Heart left ventricle (tissue), 16 donors: ENCODE measurements around the gene GPR84. TPM values are rescaled to one million over a fixed set of nuclear protein-coding genes. Genes with fewer than 3 reads are reported as not detected.

Experiments
- ATAC-seq, 4 donors: fragments of 200-7000 bp; cut with Tn5 transposase; one replicate each; pipeline ENCODE4 v1.9.1; 2020 to 2022; ENCODE audit warnings: moderate library complexity in 4 of 4, mild to moderate bottlenecking in 3 of 4, moderate number of reproducible peaks in 1 of 4
- DNase-seq, 5 donors: peaks; one replicate each; pipeline ENCODE4 v3.0.0-alpha.2; 2020
- H3K27ac ChIP-seq, 12 donors: fragments of 200-600 bp; sonication (generic) in 4 of 12; one replicate each; pipeline versions ENCODE4 v1.5.0 to v1.8.0; 2016 to 2022; ENCODE audit warnings: mild to moderate bottlenecking in 2 of 12
- H3K27me3 ChIP-seq, 9 donors: fragments of 200-600 bp; sonication (generic) in 2 of 9; one replicate each; pipeline versions ENCODE4 v1.5.1 to v1.8.0; 2016 to 2022; ENCODE audit warnings: mild to moderate bottlenecking in 3 of 9
- H3K36me3 ChIP-seq, 9 donors: fragments of 200-600 bp; sonication (generic) in 2 of 9; one replicate each; pipeline versions ENCODE4 v1.5.0 to v1.8.0; 2018 to 2022; ENCODE audit warnings: mild to moderate bottlenecking in 2 of 9
- H3K4me1 ChIP-seq, 12 donors: fragments of 200-600 bp; sonication (generic) in 4 of 12; one replicate each; pipeline versions ENCODE4 v1.5.0 to v1.8.0; 2016 to 2022; ENCODE audit warnings: mild to moderate bottlenecking in 3 of 12
- H3K4me3 ChIP-seq, 12 donors: fragments of 200-600 bp; sonication (generic) in 4 of 12; one replicate each; pipeline versions ENCODE4 v1.5.0 to v1.8.0; 2017 to 2022; ENCODE audit warnings: mild to moderate bottlenecking in 9 of 12, moderate library complexity in 4 of 12
- H3K9me3 ChIP-seq, 12 donors: fragments of 200-600 bp; sonication (generic) in 4 of 12; one replicate each; pipeline versions ENCODE4 v1.5.0 to v1.8.0; 2016 to 2022; ENCODE audit warnings: mild to moderate bottlenecking in 1 of 12
- CTCF ChIP-seq, 12 donors: fragments of 200-600 bp; sonication (generic) in 4 of 12; IDR thresholded peaks; one replicate each; pipeline versions ENCODE4 v1.5.0 to v1.8.0; 2018 to 2022; ENCODE audit warnings: antibody characterized with exemption in 12 of 12, mild to moderate bottlenecking in 5 of 12
- POLR2A ChIP-seq, 2 donors: fragments of 450-650 bp; IDR thresholded peaks; one replicate each; pipeline ENCODE4 v1.6.1; 2017; ENCODE audit warnings: antibody characterized with exemption in 2 of 2, mild to moderate bottlenecking in 2 of 2, moderate library complexity in 2 of 2
- WGBS, 4 donors: extraction: QIAGEN DNeasy Blood & Tissue Kit in 2 of 4; methylation state at CpG; one replicate each; pipeline versions ENCODE4 v1.1.5 to v1.1.7; 2013 to 2018; 5-methylcytosine and 5-hydroxymethylcytosine counted together
- intact Hi-C, 10 donors: fragments of 100-400 bp; cut with DNase I; formaldehyde crosslinking; loops; one replicate each; pipeline versions ENCODE4 v1.11.1 to v1.14.2; 2022
- microRNA counts, 2 donors: library from miRNA; unstranded; fragments of <30 nt; microRNA quantifications; one replicate each; lab custom pipeline; 2016
- microRNA-seq, 4 donors: library from miRNA; unstranded; fragments of <30 nt; microRNA quantifications; one replicate each; pipeline versions ENCODE4 to v1.2.0, GENCODE V29; 2017 to 2020
- polyA plus RNA-seq, 2 donors: library from polyadenylated mRNA; stranded (reverse); fragments of 200-250 nt; gene quantifications; one replicate each; pipeline ENCODE4 v1.2.3, GENCODE V29; 2013
- total RNA-seq, 9 donors: library from RNA; depleted of rRNA in 2 of 9; stranded (reverse); fragments of >200 nt in 2 of 9; fragmentation: NEBNext Ultra II Directional in 3 of 9; extraction: Animal tissue kit (Norgen Biotek cat#: 25700) in 3 of 9; gene quantifications; one replicate each; pipeline versions ENCODE4 v1.1.0 to v1.2.4, GENCODE V29; 2016 to 2023
- donor health status: ischemic (EF 13 %, LVEDD 7.1; RV severe dilation, severe dysfunction).
- donor health status: healthy with polysubstance abuse.
- donor health status: DM: no; HTN: yes; CAD: no.
- donor health status: DM: no; HTN: no; CAD: no.
- donor health status: ischemic (EF 25% LVEDD 6.9; RV normal size, moderate dysfunction).
- donor health status: ischemic (EF 25% LVEDD 5.7; RV mildly dilated, moderate dysfunction).
- donor health status: healthy.
- donor health status: DM: yes; HTN: yes; CAD: no.
- donor health status: ischemic (EF 35%, LVEDD 5.7; RV mildly dilated, moderate dysfunction).
- donor health status: nonischemic (EF 11% LVEDD 7.7; RV severe dilation, severe dysfunction).
- donor health status: DM: yes; HTN: yes; CAD: no.
- donor health status: PGD.
- donor health status: ischemic (EF 29% LVEDD 5.4; RV normal size, mild dysfunction).
- donor health status: nonischemic (EF 23%, LVEDD 6.1; RV moderate dilation, normal function).

The GPR84 gene
- total and polyA plus RNA-seq, 11 donors = 0.21 to 4.4 (median 0.37) TPM; not detected in 6

GRCh38 chr12:54321363-54321762 is 42.9 kb downstream of the GPR84 start:
- intact Hi-C loops = loop anchor here in 3 of 10 donors (5.0 to 10.0 kb wide), 2 partner anchors 67 to 99 kb away; no protein-coding TSS in a partner anchor
- TF ChIP-seq POLR2A (IDR thresholded peaks at IDR 0.05) (no peak), CTCF (IDR thresholded peaks at IDR 0.05) (no peak)
- H3K4me3 ChIP-seq = no peak overlapping the region

More at GRCh38 chr12:54321363-54321762, 42.9 kb downstream of the GPR84 start:
- Histone ChIP-seq H3K4me1 (peaks cover 0 to 14% (median 8%) of the 10 kb centered on the region in 12 donors), H3K36me3 (no peaks in the 10 kb centered on the region), H3K9me3 (no peaks in the 10 kb centered on the region), H3K27me3 (no peaks in the 10 kb centered on the region), H3K27ac (no peak overlapping the region)
- DNase-seq (no peak), ATAC-seq (no peak)
- 89 to 92% (median 90%) methylated on average over 5 of the region's 5 CpGs for WGBS, 4 donors

MicroRNAs within 50 kb of the gene (microRNA counts, 767-probe panel; counts per million panel counts)
- 4,126 to 4,286 counts per million in 2 donors for microRNA hsa-miR-148b-3p (lab: Ali Mortazavi, UCI)

Small RNA genes within 50 kb of the gene (microRNA-seq; reads per million reads assigned to microRNA genes)
- gene MIR148B = 112 to 365 (median 179) reads per million in 4 donors

Other genes starting within 250 kb of the GPR84 start
- gene SMUG1, start 175.5 kb downstream of the GPR84 start, total RNA-seq = 10 to 100 TPM; 10.5 to 18.9 (median 15.7) TPM
- 10 to 100 TPM; 13.3 to 21.9 TPM for gene SMUG1, start 175.5 kb downstream of the GPR84 start, polyA plus RNA-seq
- 10 to 100 TPM; 22.3 to 59.5 (median 49.4) TPM for gene CBX5, start 84.4 kb downstream of the GPR84 start, total RNA-seq
- gene CBX5, start 84.4 kb downstream of the GPR84 start, polyA plus RNA-seq = 10 to 100 TPM; 18.4 to 32.1 TPM
- gene HNRNPA1, start 83.8 kb downstream of the GPR84 start, total RNA-seq = 100 to 1,000 TPM; 129 to 565 (median 396) TPM
- gene HNRNPA1, start 83.8 kb downstream of the GPR84 start, polyA plus RNA-seq = 100 to 1,000 TPM; 315 to 735 TPM
- 1 to 10 TPM in 2 of 9 donors, under 1 TPM in 5, not detected in 2; 0.21 to 1.7 (median 0.63) TPM for gene NFE2, start 63.5 kb downstream of the GPR84 start, total RNA-seq
- gene NFE2, start 63.5 kb downstream of the GPR84 start, polyA plus RNA-seq = under 1 TPM; 0.38 to 0.51 TPM
- 100 to 1,000 TPM; 112 to 146 (median 125) TPM for gene COPZ1, start 39.4 kb downstream of the GPR84 start, total RNA-seq
- gene COPZ1, start 39.4 kb downstream of the GPR84 start, polyA plus RNA-seq = 100 to 1,000 TPM in 1 of 2 donors, 10 to 100 TPM in 1; 77.3 to 142 TPM
- 10 to 100 TPM in 4 of 9 donors, 1 to 10 TPM in 5; 3.6 to 22.7 (median 6.7) TPM for gene ZNF385A, start 20.2 kb upstream of the GPR84 start, total RNA-seq
- 1 to 10 TPM; 5.3 TPM for gene ZNF385A, start 20.2 kb upstream of the GPR84 start, polyA plus RNA-seq
- gene ITGA5, start 54.8 kb upstream of the GPR84 start, total RNA-seq = 100 to 1,000 TPM in 2 of 9 donors, 10 to 100 TPM in 7; 41.6 to 128 (median 55.0) TPM
- gene ITGA5, start 54.8 kb upstream of the GPR84 start, polyA plus RNA-seq = 100 to 1,000 TPM in 1 of 2 donors, 10 to 100 TPM in 1; 33.2 to 301 TPM
- 1 to 10 TPM in 1 of 9 donors, not detected in 8; 1.2 TPM for gene GTSF1, start 109.1 kb upstream of the GPR84 start, total RNA-seq
- under 1 TPM in 1 of 2 donors, not detected in 1; 0.39 TPM for gene GTSF1, start 109.1 kb upstream of the GPR84 start, polyA plus RNA-seq
- 10 to 100 TPM in 2 of 9 donors, 1 to 10 TPM in 7; 2.4 to 66.3 (median 5.4) TPM for gene NCKAP1L, start 133.3 kb upstream of the GPR84 start, total RNA-seq
- 1 to 10 TPM in 1 of 2 donors, under 1 TPM in 1; 0.88 to 2.1 TPM for gene NCKAP1L, start 133.3 kb upstream of the GPR84 start, polyA plus RNA-seq
- gene PDE1B, start 185.1 kb upstream of the GPR84 start, total RNA-seq = 1 to 10 TPM; 1.4 to 8.8 (median 3.5) TPM
- 1 to 10 TPM; 2.3 to 5.2 TPM for gene PDE1B, start 185.1 kb upstream of the GPR84 start, polyA plus RNA-seq
- gene PPP1R1A, start 224.2 kb upstream of the GPR84 start, total RNA-seq = 100 to 1,000 TPM in 2 of 9 donors, 10 to 100 TPM in 7; 46.7 to 162 (median 60.9) TPM
- 100 to 1,000 TPM in 1 of 2 donors, 10 to 100 TPM in 1; 25.5 to 181 TPM for gene PPP1R1A, start 224.2 kb upstream of the GPR84 start, polyA plus RNA-seq